ENCODE results near the gene LYPD5. TPM values are rescaled to one million over a fixed set of nuclear protein-coding genes. Genes with fewer than 3 reads are reported as not detected.
A peak's percentile ranks its signal among the peaks of the same experiment; 100 is the strongest.
"Not testable (repeated sequence)": the region's sequence is repeated elsewhere in the genome, so short reads cannot be mapped to it uniquely, and the experiment has no call there.

The LYPD5 gene
- polyA plus RNA-seq, 1 donor, result 0.52 TPM

- no peak for DNase-seq
Observed at GRCh38 chr19:43777163-43777695, 25.0 kb downstream of the LYPD5 start.

- no peak for DNase-seq
Observed at GRCh38 chr19:43776286-43776685, 26.0 kb downstream of the LYPD5 start.

GRCh38 chr19:43775299-43775890 lies 26.9 kb downstream of the LYPD5 start:
- DNase-seq, result no peak

GRCh38 chr19:43774940-43775258 lies 27.3 kb downstream of the LYPD5 start:
- not testable (repeated sequence) for DNase-seq

GRCh38 chr19:43774103-43774939 lies 27.9 kb downstream of the LYPD5 start:
- DNase-seq, result peak; percentile 72

- no peak for DNase-seq
Observed at GRCh38 chr19:43773725-43774102, 28.5 kb downstream of the LYPD5 start.

- no peak for DNase-seq
Observed at GRCh38 chr19:43769256-43769655, 33.0 kb downstream of the LYPD5 start.

- no peak for DNase-seq
Observed at GRCh38 chr19:43768273-43769050, 33.8 kb downstream of the LYPD5 start.

GRCh38 chr19:43767818-43768217 lies 34.4 kb downstream of the LYPD5 start:
- DNase-seq, result no peak

- DNase-seq, result no peak
Observed at GRCh38 chr19:43767316-43767715, 34.9 kb downstream of the LYPD5 start.

GRCh38 chr19:43766755-43767043 lies 35.5 kb downstream of the LYPD5 start:
- DNase-seq, result no peak

- DNase-seq, result peak; percentile 62
Observed at GRCh38 chr19:43765109-43765876, 37.0 kb downstream of the LYPD5 start.

GRCh38 chr19:43764684-43765083 lies 37.6 kb downstream of the LYPD5 start:
- DNase-seq, result not testable (repeated sequence)

GRCh38 chr19:43763473-43763939 lies 38.7 kb downstream of the LYPD5 start:
- no peak for DNase-seq

GRCh38 chr19:43762814-43763213 lies 39.4 kb downstream of the LYPD5 start:
- DNase-seq, result no peak

GRCh38 chr19:43760941-43761340 lies 41.3 kb downstream of the LYPD5 start:
- no peak for DNase-seq

- no peak for DNase-seq
Observed at GRCh38 chr19:43759515-43759914, 42.7 kb downstream of the LYPD5 start.

- peak; percentile 86 for DNase-seq
Observed at GRCh38 chr19:43755256-43755801, 46.9 kb downstream of the LYPD5 start.

GRCh38 chr19:43754503-43755255 lies 47.6 kb downstream of the LYPD5 start, which contains the start of gene SMG9:
SMG9 (minus strand) TSS chr19:43754962; CDS start chr19:43750741, 4,221 bp downstream.
- peak; percentile 99 for DNase-seq

GRCh38 chr19:43754253-43754502 lies 48.1 kb downstream of the LYPD5 start:
- DNase-seq, result no peak

- no peak for DNase-seq
Observed at GRCh38 chr19:43752287-43752875, 49.9 kb downstream of the LYPD5 start.
